Astrocyte of the spinal cord (primary cell): ENCODE data around the gene HSPA8.

Experiments
- DNase-seq: peaks from one replicate; pipeline ENCODE4 v3.0.0; 2011; ENCODE audit warnings: low read depth, low spot score
- H3K4me3 ChIP-seq: 2 replicates; pipeline ENCODE4 v1.5.1; 2011; ENCODE audit warnings: low read depth, mild to moderate bottlenecking, low read length, moderate library complexity
- CTCF ChIP-seq: IDR thresholded peaks from 2 replicates; pipeline ENCODE4 v1.5.1; 2012; ENCODE audit warnings: low read depth, mild to moderate bottlenecking, low read length, inconsistent platforms
- in situ Hi-C: cut with HindIII; loops from 2 replicates; pipeline ENCODE4 v1.10.0; 2017; ENCODE audit warnings: low sequenced_read_pairs

HSPA8 gene

GRCh38 chr11:123055191-123055901 is 6.6 kb downstream of the HSPA8 start:
- H3K4me3 ChIP-seq, result no peak overlapping the region
- in situ Hi-C loops, result no loop called here
- no peak for TF ChIP-seq CTCF
- DNase-seq, result no peak

GRCh38 chr11:123054301-123055065 is 7.5 kb downstream of the HSPA8 start:
- in situ Hi-C loops, result no loop called here
- peak; percentile 65 for TF ChIP-seq CTCF
- DNase-seq, result peak; percentile 74
- no peak overlapping the region for H3K4me3 ChIP-seq

GRCh38 chr11:123052901-123053721 is 8.8 kb downstream of the HSPA8 start:
- H3K4me3 ChIP-seq, result no peak overlapping the region
- no peak for DNase-seq
- in situ Hi-C loops, result no loop called here
- no peak for TF ChIP-seq CTCF

DNA sequence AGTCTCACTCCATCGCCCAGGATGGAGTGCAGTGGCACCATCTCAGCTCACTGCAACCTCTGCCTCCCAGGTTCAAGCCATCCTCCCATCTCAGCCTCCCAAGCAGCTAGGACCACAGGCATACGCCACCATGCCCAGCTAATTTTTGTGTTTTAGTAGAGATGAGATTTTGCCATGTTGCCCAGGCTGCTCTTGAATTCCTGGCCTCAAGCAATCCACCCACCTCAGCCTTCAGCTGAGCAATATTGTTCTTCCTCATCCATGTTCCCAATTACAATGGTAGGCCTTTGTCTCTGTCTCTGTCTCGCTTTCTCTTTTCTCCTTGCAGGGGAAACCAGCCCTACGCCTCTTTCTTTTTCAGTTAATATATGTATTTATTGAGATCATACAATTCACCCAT is 10.3 kb downstream of the HSPA8 start:
- no peak for TF ChIP-seq CTCF
- no peak overlapping the region for H3K4me3 ChIP-seq
- DNase-seq, result no peak
- in situ Hi-C loops, result no loop called here

DNA sequence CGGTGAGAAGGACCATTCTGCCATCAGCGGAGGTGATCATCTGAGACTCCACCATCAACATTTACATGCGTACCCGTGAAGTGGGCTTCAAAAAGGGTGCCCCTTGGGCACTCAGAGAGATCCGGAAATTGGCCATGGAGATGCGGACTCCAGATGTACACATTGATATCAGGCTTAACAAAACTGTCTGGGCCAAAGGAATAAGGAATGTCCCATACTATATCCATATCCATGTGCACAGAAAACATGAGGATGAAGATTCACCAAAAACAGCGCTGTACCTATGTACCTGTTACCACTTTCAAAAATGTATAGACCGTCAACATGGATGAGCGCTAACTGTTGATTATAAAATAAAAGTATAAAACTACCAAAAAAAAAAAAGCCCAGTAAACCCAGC is 10.8 kb downstream of the HSPA8 start:
- DNase-seq, result no peak
- in situ Hi-C loops, result no loop called here
- no peak overlapping the region for H3K4me3 ChIP-seq
- no peak for TF ChIP-seq CTCF

DNA sequence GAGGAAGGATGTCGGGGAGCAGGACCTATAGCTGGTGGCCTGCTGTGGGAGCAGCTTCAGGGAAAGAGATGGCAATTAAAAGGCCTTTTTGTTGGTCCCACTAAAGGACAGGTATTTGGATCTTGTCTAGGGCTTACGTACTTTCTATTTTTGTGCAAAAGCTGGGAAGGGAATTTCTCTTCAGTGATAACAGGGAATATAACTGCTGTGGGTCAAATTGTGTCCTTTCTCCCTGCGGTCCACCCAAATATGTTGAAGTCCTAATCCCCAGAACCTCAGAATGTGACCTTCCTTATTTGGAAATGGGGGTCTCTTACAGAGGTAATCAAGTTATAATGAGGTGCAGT is 14.0 kb downstream of the HSPA8 start:
- in situ Hi-C loops, result loop anchor here (25.0 kb wide), 1 partner anchor 186 kb away; no protein-coding TSS in a partner anchor
- no peak for TF ChIP-seq CTCF
- no peak for DNase-seq
- no peak overlapping the region for H3K4me3 ChIP-seq
